Progenitor cell of endocrine pancreas (in vitro differentiated cells): Measurements from ENCODE around the gene PRUNE2. TPM values are rescaled to one million over a fixed set of nuclear protein-coding genes. Genes with fewer than 3 reads are reported as not detected.

ENCODE experiments used
- DNase-seq: peaks from one replicate; pipeline ENCODE4 v3.0.0; 2021; ENCODE audit warnings: low spot score; ENCODE audit not compliant: unreplicated experiment
- H3K27ac Mint-ChIP-seq: 2 replicates; pipeline ENCODE4 v1.8.0; 2021; ENCODE audit warnings: mild to moderate bottlenecking, moderate library complexity, mixed read lengths
- H3K27me3 Mint-ChIP-seq: 2 replicates; pipeline ENCODE4 v1.8.0; 2021; ENCODE audit warnings: mixed read lengths
- H3K36me3 Mint-ChIP-seq: 2 replicates; pipeline ENCODE4 v1.8.0; 2022; ENCODE audit warnings: mixed read lengths; ENCODE audit not compliant: insufficient read depth
- H3K4me1 Mint-ChIP-seq: 2 replicates; pipeline ENCODE4 v1.8.0; 2021; ENCODE audit warnings: low read depth, mixed read lengths
- H3K4me3 Mint-ChIP-seq: 2 replicates; pipeline ENCODE4 v1.8.0; 2021; ENCODE audit warnings: low read depth, mild to moderate bottlenecking, moderate library complexity, mixed read lengths
- H3K9me3 Mint-ChIP-seq: 2 replicates; pipeline ENCODE4 v1.8.0; 2021; ENCODE audit warnings: low read depth, mixed read lengths
- CTCF ChIP-seq: fragments of 200-600 bp; sonication (generic); IDR thresholded peaks from one replicate; pipeline ENCODE4 v1.5.0; 2021; ENCODE audit warnings: antibody characterized with exemption, mild to moderate bottlenecking; ENCODE audit not compliant: unreplicated experiment
- total RNA-seq: library from RNA; stranded (reverse); gene quantifications from 2 replicates; pipeline ENCODE4 v1.2.1, GENCODE V29; 2021

The PRUNE2 gene
- total RNA-seq, 1 donor from 2014 or later, result 5.6 TPM

- H3K27me3 Mint-ChIP-seq, result no peaks in the 10 kb centered on the region
- no peak for TF ChIP-seq CTCF
- H3K36me3 Mint-ChIP-seq, result no peaks in the 10 kb centered on the region
- H3K9me3 Mint-ChIP-seq, result no peaks in the 10 kb centered on the region
- peaks cover 1% of the 10 kb centered on the region for H3K4me1 Mint-ChIP-seq
- no peak overlapping the region for H3K4me3 Mint-ChIP-seq
- no peak overlapping the region for H3K27ac Mint-ChIP-seq
- no peak for DNase-seq
Observed at GRCh38 chr9:76796296-76796695, 109.6 kb downstream of the PRUNE2 start.

- Mint-ChIP-seq H3K27ac (no peak overlapping the region), H3K9me3 (no peaks in the 10 kb centered on the region), H3K4me1 (peaks cover 3% of the 10 kb centered on the region), H3K4me3 (no peak overlapping the region), H3K36me3 (no peaks in the 10 kb centered on the region), H3K27me3 (no peaks in the 10 kb centered on the region)
- no peak for DNase-seq
- no peak for TF ChIP-seq CTCF
Observed at GRCh38 chr9:76793784-76794431, 112.0 kb downstream of the PRUNE2 start.

GRCh38 chr9:76789840-76790239 is 116.1 kb downstream of the PRUNE2 start:
- no peak for DNase-seq
- Mint-ChIP-seq H3K27ac (no peak overlapping the region), H3K4me1 (peaks cover 3% of the 10 kb centered on the region), H3K4me3 (no peak overlapping the region), H3K27me3 (peaks cover 9% of the 10 kb centered on the region), H3K9me3 (no peaks in the 10 kb centered on the region), H3K36me3 (no peaks in the 10 kb centered on the region)
- no peak for TF ChIP-seq CTCF

GRCh38 chr9:76787677-76788076 is 118.2 kb downstream of the PRUNE2 start:
- no peak overlapping the region for H3K27ac Mint-ChIP-seq
- H3K9me3 Mint-ChIP-seq, result no peaks in the 10 kb centered on the region
- no peaks in the 10 kb centered on the region for H3K36me3 Mint-ChIP-seq
- H3K4me1 Mint-ChIP-seq, result peaks cover 3% of the 10 kb centered on the region
- no peak for DNase-seq
- peaks cover 11% of the 10 kb centered on the region for H3K27me3 Mint-ChIP-seq
- TF ChIP-seq CTCF, result no peak
- H3K4me3 Mint-ChIP-seq, result no peak overlapping the region

GRCh38 chr9:76785501-76785900 is 120.4 kb downstream of the PRUNE2 start:
- no peak overlapping the region for H3K4me3 Mint-ChIP-seq
- DNase-seq, result no peak
- no peaks in the 10 kb centered on the region for H3K36me3 Mint-ChIP-seq
- H3K27me3 Mint-ChIP-seq, result peaks cover 11% of the 10 kb centered on the region
- H3K27ac Mint-ChIP-seq, result no peak overlapping the region
- no peaks in the 10 kb centered on the region for H3K9me3 Mint-ChIP-seq
- peaks cover 3% of the 10 kb centered on the region for H3K4me1 Mint-ChIP-seq
- no peak for TF ChIP-seq CTCF
